ENCODE results near the gene HVCN1.

The HVCN1 gene

DNA sequence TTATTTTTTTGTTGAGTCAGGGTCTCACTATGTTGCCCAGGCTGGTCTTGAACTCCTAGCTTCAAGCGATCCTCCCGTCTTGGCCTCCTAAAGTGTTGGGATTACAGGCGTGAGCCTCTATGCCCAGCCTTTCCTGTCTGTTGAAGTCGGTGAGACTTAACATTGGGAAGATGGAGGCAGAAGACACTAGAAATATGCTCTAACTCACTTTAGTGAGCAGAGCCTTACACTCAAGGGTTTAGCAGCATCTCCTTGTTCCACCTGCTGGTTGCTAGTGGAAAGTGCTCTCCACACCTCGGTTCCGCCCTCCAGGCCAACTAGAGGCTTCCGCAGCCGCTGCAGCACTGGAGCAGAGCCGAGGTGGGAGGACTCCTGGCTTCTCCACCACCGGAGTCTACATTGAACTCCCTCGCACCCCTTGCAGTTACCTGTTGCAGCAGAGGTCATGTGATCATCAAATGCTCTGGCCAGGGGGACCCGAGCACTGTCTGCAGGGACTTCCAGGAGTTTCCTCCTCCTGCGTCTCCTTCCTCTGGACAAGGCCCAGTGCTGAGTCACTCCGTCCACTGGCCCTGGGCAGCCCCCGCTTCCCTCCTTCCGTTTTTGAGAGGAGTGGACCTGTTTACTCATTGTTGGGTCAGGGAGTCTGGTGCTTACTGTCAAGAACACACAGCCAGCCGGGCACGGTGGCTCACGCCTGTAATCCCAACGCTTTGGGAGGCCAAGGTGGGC lies 9.4 kb upstream of the HVCN1 start:
- DNase-seq: no peak

DNA sequence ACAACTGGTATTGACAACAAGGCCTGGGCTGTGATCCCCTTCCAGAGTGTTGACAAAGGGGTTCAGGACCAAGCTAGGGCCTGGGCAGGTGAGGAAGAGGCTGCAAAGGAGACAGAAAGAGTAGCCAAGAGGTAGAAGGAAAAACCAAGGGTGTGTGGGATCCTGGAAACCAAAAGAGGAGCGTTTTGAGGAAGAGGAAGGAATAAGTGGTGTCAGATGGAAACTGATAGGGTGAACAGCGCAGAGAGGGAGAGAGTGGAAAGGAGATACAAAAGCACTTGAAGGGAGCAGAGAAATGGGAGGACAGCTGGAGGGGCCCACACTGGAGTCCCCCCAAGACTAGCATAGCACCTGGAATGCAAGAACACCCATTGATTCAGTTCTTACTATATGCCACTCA lies 8.3 kb upstream of the HVCN1 start:
- DNase-seq: no peak

DNA sequence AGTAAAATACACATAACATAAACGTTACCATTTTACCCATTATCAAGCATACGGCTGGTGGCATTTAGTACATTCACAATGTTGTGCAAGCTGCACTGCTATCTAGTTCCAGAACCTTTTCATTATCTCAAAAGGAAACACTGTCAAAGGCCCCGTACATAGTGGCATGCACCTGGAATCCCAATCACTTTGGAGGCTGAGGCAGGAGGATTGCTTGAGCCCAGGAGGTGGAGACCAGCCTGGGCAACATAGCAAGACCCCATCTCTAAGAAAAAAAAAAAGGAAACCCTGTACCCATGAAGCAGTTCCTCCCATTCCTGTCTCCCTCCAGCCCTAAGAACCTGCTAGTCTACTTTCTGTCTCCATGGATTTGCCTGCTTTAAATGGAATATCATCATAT lies 7.4 kb upstream of the HVCN1 start:
- DNase-seq: no peak

DNA sequence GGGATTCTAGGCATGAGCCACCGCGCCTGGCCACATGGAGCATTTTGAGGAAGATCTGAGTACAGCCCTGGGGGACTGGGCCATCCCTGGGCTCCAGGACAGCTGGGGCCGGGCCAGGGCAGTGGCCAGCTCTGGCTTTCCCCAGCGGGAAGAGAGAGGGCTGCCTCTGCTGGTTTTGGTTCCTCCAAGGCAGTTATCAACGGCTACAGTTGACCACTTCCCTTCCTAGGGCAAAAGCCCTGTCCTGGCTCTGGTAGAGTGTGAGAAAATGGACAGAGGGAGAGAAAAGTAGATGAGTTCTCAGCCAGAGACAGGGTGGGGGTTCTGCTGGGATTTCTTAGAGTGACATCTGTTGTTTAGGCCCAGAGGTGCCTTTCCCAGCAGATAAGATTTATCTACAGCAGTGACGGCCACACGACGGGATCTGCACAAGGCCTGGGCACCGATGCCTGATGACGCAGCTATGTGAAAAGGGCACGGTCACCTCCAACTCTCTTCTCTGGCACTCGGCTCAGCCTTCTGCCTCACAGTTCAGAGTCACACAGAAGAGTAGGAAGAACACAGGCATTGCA lies 5.5 kb upstream of the HVCN1 start:
- no peak for DNase-seq

DNA sequence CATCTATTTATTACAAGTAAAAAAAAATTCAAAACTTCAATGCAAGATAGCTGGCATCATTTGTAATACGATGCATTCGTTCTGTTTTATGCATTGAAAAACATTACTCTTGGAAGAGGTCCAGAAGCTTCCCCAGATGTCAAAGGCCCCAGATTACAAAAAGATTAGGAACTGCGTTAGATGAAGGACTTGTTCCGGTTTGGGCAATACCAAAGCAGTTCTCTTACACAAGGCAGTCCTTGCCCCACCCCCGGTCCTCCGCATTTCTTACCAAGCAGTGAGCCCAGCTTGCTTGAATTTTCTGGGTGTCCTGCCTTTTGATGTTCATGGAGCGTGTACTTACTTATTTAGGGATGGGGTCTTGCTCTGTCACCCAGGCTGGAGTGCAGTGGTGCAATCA lies 4.8 kb upstream of the HVCN1 start:
- no peak for DNase-seq

DNA sequence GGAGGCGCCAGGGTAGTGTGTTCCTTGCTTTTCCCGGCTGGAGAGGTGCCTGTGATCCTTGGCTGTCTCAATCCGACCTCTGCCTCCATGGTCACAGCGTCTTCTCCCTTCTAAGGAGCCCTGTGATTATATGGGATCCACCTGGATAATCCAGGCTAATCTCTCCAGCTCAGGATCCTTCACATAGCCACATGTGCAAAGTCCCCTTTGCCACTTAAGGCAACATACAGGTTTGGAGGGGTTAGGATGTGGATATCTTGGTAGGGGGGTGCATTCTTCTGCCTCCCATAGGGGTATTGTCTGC lies 1.2 kb upstream of the HVCN1 start:
- DNase-seq: no peak

DNA sequence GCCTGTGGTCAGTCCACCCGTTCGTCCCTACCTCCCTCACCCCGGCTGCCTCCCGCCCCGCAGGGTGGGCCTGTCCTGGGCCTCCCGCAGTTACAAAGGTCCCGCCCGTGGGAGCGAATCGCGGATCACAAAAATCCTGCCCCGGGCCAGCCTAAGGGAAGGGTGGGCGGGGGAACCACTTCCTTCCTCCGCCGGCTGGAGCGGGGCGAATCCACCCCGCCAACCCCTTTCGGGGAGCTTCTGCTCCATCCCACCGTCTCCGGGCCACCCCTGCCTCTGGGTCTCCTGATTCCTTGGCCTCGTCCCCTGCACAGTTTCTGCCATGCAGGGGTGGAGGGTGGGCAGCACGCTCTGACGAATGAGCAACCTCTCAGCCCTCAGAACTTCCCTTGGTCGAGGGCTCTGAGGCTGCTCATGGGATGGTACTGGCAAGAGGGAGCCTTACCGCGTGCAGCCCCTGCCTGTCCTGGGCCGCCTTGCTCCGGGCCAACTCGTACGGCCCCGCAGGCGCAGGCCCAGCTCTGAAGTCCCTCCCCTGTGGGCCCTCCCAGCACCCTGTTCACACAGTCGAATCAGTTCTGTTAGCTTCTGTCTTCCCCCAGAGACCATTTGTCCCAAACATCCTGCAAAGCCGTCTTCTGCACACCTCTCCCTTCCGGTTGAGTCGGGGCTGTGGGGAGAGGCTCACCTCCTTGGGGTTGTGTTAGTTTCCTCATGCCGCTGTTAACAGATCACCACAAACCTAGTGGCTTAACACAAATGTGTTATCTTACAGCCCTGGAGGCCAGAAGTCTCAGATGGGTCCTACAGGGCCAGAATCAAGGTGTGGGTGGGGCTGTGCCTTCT lies 589 bp upstream of the HVCN1 start:
- DNase-seq: no peak

DNA sequence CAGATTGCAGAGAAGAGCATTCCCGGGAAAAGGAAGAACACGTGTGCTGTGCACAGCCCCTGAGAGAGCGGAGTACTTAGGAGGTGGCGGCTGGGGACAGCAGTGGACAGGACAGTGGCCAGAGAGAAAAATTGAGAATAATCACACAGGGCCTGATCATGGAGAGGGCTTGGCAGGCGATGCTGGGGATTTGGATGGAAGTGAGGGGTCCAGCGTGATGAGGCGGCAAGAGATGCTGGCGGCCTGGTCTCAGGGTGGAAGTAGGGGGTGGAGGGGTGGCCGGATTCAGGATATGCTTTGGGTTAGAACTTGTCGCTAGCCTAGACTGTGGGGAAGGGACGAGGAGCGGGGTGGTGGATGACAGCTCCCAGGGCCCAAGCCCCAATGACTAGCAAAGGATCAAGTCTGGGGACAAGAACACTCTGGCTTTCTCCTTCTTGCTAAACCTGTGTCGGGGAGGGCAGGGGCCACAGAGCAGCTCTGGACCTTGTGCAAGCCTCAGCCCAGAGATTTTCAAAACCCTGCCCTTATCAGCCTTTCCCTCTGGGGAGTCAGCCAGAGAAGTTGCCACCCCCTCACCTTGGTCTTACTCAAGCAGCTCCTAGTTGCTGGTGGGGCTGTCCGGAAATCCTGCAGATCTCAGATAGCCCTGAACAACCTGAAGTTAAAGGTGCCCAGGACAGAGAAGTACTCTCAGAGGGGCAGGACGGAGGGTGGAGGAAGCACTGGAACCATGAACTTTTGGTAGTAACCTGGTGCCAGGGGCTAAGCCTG lies 1.3 kb downstream of the HVCN1 start:
- no peak for DNase-seq

DNA sequence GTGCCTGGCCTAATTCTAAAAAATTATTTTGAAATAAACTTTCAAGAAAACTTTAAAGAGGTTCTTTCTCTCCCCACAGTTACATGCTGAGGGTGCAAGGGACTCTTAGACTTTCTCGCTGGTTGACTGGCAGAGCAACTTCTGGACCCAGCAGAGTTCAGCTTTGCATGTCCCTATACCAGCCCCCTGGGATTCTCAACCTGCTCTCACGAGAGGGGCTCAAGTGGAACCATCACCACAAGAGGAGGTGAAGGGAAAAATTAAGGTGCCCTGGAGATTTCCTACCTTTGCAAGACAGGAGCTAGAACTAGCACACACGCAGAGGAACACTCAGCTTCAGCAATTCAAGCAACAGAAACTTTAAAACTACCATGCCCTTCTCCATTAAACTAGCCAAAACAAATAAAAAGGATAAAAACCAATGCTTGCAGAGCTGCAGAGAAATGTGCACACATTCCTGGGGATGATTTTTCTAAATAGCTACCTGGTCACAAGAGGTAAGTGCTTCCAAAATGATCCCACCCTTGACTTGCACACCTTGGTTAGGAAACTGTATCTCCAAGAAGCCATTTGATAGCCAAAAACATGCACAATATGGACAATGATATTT lies 2.5 kb downstream of the HVCN1 start:
- DNase-seq: no peak

DNA sequence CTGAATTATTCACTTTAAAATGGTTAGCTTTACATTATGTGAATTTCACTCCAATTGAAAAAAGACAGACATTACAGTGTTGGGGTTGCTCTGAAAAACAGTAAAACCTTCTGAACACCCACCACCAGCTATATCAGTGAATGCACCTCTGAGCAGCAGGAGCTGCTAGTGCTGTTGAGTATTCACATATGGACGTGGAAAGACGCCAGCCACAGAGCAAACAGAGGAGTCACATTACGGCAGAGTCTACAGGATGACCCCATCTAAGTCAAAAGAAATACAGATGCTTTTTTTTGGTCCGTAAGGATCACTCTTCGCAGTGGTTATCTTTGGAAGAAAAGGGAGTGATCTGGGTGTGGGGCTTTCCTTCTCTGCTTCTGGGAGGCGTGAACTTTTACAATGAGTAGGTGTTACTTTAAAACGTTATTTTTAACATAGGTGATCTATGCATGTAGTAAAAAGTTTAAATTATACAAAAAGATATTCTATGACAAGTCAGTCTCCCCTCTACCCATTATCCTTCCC lies 4.5 kb downstream of the HVCN1 start:
- DNase-seq: no peak

DNA sequence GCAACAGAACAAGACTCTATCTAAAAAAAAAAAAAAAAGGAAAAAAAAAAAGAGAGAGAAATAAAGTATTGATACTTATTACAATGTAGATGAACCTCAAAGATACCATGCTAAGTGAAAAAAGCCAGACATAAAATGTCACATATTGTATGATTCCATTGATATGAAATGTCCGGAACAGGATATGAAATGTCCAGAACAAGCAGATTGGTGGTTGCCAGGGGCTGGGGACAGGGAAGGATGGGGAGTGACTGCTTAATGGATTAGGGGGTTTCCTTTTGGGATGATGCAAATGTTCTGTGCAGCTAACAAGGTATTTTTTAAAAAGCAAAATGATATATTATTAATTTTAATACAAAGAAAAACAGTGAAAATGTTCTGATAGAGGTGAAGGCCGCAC lies 5.0 kb downstream of the HVCN1 start:
- DNase-seq: no peak

DNA sequence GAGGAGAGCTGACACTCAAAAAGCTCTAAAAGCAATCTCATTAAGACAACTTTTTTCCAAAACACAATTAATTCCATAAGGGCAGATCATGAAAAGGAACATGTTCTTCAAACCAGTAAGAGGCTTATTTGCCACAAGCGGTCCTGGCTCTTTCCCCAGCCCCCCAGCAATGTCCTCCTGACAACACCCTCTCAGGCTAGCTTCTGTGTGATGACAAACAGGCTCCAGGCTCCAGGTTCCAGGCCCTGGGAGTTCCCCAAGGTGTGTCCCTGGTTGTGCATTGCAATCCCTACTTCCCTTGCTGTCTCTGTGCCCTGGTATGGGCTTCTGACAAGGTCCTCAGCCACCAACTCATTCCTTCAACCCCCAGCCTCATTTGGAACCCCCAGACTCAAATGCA lies 8.9 kb downstream of the HVCN1 start:
- DNase-seq: no peak

DNA sequence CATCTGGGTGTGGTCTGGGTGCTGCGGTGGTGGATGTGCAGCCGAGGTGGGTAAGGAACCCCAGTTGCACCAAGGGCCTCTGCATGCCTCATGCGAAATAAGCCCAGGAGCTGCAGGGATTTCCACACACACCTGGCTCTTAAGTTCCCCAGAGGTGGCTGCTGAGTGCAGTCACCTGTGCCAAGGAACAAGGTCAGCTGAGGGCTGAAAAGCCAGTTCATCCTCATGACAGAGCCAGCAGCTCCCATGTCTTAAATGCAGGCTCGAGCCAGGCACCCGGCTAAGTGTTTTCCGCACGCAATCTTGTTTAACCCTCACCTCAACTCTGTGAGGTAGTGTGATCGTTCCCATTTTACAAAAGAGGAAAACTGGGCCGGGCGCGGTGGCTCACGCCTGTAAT lies 9.7 kb downstream of the HVCN1 start:
- DNase-seq: no peak

DNA sequence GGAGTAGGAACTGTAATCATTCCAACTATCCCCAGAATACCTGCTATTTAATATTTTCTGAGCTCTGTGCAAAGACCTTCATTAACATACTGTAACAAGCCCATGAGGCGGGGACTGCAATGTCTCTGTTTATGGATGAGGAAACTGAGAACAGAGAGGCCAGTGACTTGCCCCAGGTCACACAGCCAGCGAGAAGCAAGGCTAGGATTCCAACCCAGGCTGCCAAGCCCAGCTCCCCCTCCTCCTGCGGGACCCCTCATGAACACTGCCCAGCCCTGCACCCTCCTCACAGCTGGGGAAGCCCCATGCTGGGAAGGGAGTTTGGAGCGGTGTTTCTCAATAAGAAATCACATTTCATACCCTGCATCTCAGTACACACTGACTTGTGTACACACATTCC lies 10.9 kb downstream of the HVCN1 start:
- no peak for DNase-seq

DNA sequence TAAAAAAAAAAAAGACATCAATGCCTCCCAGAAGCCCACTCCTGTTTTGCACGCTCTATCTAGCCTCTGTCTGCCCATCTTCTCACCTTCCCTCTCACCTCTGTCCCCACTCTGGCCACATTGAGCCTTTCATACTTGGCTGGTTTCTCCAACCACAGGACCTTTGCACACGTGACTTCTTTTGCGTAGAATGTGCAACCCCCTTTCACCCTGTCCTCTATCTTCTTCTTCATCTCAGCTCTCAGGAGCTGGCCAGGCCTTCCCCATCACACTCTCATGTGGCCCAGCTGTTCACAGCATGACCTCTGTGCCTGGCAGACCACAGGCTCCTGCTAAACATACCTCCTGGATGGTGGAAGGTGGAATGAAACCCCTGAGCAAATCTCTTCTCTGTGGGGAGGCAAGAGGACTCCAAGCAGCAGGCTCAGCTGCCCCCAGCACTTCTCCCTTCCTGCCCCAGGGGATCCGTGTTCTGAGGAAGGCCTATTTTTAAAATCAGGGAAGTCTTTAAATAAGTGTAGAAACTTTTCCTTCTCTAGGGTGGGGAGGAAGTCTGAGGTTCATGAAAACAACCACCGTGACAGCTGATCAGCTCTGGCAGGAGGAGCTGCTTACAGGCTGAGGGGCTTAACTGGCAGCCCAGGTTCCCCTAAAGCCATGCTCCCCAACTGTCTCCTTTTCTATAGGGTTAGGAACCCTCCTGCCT lies 11.6 kb downstream of the HVCN1 start:
- no peak for DNase-seq

DNA sequence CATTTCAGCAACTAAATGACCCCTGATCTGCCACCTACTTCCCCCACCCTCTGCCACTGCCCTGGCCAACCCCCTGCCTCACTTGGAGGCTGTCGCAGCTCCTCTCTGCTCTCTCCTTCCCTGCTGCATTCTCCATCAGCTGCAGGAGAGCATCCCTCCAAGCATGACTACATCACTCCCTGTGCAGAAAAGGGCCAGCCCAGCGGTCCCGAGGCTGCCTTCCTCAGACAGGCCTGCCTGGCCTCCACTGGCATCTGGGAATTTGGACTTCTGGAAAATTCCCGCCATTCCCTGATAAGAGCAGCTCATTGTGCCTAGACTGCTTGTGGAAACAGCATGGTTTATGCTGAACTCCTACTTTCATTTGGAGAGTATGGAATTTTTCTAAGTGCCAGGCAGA lies 12.7 kb downstream of the HVCN1 start:
- DNase-seq: no peak

DNA sequence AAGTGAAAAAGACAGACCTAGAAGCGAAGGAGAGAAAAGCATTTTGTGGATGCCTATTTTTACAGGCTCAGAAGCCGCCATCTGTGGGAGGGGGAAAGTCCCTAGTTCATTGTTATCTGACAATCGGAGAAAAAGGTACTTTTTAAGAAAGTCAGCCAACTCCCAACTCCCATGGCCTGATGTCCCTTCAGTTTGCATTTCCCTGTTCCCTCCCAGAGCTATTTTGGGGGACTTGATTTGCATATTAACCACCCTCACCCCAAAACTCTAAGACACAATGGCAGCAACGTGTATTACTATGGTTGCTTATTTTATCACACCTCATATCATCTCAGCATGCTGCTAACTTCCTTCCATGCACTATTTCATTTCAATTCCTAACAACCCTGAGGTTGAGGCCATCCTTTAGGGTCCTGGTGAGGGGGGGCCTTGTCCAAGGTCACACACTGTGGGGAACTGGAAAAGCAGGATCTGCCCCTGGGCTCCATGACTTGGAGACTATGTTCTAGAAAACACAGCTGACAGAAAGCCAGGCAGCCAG lies 18.7 kb downstream of the HVCN1 start:
- no peak for DNase-seq

DNA sequence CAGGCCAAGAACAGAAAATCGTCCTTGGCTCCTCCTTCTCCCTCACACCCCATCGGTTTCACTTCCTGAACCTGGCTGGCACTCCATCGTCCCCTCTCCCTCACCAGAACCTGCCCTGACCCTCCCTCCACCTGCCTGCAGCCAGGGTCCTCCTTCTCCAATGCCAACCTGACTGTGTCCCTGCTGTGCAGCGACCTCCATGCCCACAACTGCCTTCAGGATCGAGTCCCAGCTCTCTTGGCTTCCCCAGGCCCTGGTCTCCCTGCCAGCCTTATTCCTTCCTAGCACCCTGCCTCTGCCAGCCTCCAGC lies 19.8 kb downstream of the HVCN1 start:
- DNase-seq: no peak

DNA sequence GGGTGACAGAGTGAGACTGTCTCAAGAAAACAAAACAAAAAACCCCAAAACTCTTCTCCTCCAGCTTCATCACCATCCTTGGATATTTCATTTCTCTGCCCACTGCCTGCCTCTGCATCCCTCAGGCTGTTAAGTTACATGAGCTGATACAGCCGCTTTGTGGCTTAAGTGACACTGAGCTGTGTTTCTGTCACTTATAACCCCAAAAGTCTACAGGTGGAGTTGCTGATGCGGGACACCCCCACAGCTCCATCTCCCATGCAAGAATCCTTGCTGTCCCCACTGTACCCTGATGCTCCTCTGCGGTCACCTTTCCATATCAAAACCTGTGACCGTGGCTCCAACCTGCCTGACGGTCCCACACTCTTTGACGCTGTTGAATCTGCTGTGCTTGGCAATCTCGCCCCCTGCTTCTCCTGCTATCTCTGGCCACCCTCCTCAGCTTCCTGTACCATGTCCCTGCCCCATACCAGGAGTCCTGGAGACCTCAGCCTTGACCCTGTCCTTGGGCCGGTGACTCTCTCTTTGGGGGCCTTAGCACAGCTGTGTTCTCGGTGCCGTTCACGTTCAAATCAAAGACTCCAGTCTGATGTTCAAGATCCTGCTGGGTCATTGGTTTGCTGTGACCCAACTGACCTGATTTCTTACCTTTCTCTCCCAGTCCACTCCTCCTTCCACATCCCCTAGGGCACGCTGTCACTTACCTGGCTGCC lies 20.3 kb downstream of the HVCN1 start:
- no peak for DNase-seq

DNA sequence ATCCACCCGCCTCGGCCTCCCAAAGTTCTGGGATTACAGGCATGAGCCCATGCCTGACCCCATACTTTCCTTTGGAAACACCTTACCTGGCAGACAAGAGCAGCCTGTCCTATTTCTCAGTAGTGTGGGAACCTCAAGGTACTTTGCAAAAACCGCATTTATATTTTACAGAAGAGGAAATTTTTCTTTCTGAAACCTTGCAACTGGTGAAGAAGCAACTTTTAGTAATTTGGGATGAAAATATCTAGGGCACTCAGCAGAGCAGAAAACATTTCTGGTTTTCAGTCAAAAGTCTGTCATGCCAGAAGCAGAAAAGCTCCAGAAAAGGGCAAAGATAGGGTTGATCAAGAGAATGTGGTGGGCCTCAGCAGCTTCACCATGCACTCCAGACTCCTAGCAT lies 21.2 kb downstream of the HVCN1 start:
- no peak for DNase-seq

DNA sequence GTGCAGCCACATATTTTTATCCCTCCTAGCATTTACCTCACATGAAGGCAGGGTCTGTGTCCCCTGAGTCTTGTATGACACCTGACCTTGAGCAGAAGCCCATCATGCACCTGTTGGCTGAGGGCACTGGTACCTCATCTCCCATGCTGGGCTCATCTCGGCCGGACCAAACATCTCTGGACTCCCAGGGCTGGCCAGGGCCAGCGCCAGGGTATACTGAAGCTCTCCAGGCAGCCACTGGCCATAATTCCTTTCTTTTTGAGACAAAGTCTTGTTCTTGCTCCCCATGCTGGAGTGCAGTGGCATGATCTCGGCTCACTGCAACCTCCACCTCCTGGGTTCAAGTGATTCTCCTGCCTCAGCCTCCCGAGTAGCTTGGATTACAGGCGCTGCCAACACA lies 22.0 kb downstream of the HVCN1 start:
- no peak for DNase-seq

All from NCI-H748 treated with DMSO at 0.1 percent for 48 hours (cell line).